GM19324 (cell line): ENCODE results near the gene OCLN.
"Not testable (repeated sequence)": the region's sequence is repeated elsewhere in the genome, so short reads cannot be mapped to it uniquely, and the experiment has no call there.

ENCODE experiments used
- ATAC-seq: cut with Tn5 transposase; IDR thresholded peaks from one replicate; pipeline ENCODE4 v1.9.1; 2021; ENCODE audit warnings: mild to moderate bottlenecking, moderate library complexity; ENCODE audit not compliant: unreplicated experiment, low FRiP score

The OCLN gene, protein sequence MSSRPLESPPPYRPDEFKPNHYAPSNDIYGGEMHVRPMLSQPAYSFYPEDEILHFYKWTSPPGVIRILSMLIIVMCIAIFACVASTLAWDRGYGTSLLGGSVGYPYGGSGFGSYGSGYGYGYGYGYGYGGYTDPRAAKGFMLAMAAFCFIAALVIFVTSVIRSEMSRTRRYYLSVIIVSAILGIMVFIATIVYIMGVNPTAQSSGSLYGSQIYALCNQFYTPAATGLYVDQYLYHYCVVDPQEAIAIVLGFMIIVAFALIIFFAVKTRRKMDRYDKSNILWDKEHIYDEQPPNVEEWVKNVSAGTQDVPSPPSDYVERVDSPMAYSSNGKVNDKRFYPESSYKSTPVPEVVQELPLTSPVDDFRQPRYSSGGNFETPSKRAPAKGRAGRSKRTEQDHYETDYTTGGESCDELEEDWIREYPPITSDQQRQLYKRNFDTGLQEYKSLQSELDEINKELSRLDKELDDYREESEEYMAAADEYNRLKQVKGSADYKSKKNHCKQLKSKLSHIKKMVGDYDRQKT

DNA sequence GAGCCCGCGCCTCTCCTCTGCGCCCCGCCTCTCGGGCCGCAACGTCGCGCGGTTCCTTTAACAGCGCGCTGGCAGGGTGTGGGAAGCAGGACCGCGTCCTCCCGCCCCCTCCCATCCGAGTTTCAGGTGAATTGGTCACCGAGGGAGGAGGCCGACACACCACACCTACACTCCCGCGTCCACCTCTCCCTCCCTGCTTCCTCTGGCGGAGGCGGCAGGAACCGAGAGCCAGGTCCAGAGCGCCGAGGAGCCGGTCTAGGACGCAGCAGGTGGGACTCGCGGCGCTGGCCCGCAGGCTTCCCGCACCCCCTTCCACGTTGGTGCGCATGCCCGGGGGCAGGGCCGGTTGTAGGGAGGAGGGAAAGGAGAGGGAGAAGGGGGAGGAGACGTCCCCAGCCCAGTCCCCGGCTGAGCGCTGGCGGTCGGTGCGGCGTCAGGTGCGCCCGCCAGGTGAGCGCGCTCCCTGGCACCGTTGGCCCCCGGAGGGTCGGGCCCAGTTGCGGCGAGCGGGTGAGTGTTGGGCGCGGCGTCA is at the start of gene OCLN:
TSS of gene OCLN (plus strand) at position 400 of the 532 bp plus-strand sequence. CDS start 11,455 bp downstream, outside the sequence.
- ATAC-seq: no peak

DNA sequence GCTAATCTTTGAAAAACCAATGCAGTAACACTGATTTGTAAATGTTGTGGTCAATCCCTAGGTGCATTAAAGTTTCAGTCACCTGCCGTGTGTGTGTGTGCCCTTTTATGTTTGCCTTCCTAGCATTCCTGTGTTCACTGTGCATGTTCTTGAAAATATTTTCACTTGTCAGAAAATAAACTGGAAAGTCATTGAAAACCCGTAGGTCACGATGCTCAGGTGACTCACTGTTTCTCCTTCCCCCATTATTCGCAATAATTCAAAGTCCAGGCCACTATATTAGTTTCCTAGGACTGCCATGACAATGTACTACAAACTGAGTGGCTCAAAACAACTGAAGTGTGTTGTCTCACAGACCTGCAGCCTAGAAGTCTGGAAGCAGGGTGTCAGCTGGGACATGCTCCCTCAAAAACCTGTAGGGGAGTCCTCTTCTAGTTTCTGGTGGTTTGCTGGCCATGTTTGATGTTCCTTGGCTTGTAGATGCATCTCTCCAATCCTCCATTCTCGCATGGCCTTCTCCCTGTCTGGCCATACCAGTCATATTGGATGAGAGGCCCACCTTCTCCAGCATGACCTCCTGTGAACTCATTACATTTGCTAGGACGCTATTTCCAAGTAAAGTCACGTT is 48.3 kb upstream of the OCLN start:
- ATAC-seq: no peak

DNA sequence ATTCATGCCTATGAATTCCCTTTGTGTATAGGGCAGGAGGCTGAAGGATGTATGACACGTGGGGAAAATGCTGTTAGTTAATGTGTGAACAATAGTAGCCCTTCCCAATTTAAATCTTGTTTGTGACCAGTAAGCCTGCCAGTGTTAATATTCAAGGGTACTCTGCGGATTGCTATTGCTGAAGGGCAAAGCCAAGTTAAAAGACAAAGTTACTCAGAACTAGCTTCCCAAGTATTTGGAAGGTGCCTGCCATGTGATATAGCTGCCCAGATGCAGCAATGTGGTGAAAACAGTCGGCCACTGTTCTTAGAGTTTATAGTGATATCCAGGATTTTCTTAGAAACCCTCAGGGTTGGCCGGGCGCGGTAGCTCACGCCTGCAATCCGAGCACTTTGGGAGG is 43.1 kb upstream of the OCLN start:
- no peak for ATAC-seq

DNA sequence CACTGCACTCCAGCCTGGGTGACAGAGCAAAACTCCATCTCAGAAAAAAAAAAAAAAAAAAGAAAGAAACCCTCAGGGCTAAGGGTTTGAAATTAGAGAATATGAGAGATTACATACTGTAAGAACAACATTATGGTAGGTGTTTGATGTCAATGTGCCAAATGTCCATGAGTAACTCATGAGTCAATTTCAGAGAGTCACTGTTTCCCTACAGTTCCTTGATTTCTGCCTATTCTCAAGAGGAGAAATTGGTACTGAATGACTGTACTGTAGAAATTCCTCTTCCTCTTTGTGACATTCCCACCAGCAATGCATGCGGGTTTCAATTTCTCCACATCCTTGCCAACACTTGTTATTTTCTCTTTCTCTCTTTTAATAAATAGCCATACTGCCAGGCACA is 42.5 kb upstream of the OCLN start:
- no peak for ATAC-seq

DNA sequence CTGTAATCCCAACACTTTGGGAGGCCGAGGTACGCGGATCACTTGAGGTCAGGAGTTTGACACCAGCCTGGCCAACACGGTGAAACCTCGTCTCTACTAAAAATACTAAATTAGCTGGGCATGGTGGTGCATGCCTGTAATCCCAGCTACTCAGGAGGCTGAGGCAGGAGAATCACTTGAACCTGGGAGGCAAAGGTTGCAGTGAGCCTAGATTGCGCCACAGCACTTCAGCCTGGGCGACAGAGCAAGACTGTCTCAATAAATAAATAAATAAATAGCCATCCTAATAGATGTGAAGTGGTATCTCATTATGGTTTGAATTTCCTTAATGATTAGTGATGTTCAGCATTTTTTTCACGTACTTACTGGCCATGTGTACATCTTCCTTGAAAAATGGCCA is 42.1 kb upstream of the OCLN start:
- ATAC-seq: not testable (repeated sequence)

DNA sequence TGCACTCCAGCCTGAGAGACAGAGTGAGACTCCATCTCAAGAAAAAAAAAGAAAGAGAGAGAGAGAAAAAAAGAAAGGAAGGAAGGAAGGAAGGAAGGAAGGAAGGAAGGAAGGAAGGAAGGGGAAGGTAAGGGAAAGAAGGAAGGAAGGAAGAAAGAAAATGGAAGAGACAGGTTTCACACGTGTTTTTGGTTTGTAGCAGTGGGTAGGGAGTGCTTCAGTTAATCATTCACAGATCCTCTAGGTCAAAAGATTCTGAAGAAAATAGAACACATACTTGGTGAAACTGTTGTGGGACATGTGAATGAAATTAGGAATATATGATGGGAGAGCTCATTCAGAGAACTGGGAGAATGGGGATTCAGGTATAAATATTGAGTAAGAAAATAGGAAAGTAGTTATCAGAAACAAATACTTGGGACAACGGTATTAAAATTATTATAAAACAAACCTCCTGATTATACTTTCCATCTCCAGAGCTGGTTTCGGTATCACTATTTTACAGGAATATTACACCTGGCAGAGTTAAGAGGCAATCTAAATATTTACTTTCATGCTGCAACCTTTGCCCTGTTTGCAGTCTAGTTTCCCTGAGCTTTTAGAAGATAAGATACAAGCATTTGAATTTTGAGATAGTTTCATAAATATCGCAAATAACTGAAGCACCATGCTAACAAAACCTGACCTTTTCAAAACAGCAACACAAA is 40.5 kb upstream of the OCLN start:
- ATAC-seq: no peak

DNA sequence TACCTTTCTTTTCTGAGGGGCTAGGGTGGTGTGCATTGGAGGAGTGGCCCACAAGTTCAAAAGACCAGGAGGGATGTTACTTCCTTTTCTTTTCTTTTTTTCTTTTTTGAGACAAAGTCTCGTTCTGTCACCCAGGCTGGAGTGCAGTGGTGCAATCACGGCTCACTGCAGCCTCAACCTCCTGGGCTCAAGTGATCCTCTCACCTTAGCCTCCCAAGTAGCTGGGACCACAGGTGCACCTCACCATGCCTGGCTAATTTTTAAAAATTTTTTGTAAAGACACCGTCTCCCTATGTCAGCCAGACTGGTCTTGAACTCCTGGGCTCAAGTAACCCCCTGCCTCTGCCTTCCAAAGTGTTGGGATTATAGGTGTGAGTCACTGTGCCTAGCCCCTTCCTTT is 39.1 kb upstream of the OCLN start:
- not testable (repeated sequence) for ATAC-seq

DNA sequence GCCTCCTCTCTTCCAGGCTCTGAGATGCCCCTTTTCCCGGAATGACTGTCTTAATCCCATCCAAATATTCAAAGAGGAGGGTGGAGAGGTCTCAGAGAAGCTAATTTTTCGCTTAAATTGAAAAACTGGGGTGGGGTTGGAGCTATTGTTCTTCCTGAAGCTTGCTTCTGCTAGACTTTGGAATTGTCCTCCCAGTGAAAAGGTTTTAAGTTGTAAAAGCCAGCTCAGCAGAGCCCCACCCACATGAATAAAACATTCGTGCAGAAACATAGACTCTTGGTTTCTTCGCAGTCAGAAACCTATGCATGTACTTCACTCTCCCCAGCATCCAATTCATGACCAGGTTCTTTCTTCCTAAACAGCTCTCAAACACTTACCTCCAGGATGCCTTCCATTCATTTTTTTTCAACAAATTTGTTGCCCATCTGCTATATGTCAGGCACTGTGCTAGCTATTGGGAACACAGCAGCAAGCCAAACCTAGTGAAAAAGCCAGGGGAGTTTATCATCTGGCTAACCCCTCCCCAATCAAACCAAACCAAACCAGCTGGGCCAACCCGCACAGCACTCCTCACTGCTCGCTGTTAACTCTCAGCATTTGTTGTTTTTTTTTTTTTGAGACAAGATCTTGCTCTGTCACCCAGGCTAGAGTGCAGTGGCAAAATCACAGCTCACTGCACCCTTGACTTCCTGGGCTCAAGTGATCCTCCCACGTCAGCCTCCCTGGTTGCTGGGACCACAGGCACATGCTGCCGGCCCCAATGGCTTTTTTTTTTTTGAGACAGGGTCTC is 37.9 kb upstream of the OCLN start:
- ATAC-seq: no peak

DNA sequence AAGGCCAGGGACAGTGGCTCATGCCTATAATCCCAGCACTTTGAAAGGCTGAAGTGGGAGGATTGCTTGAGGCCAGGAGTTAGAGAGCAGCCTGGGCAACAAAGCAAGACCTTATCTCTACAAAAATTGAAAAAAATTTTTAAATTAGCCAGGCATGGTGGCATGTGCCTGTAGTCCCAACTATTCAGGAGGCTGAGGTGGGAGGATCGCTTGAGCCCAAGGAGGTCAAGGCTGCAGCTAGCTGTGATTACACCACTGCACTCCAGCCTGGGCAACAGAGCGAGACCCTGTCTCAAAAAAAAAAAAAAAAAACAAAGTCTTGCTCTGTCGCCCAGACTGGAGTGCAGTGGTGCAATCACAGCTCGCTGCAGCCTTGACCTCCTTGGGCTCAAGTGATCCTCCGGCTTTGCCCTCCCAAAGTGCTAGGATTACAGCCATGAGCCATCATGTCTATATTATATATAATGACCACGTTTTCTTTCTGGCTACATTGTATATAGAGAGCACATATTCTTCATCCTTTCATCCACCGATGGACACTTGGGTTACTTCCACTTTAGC is 37.1 kb upstream of the OCLN start:
- not testable (repeated sequence) for ATAC-seq

DNA sequence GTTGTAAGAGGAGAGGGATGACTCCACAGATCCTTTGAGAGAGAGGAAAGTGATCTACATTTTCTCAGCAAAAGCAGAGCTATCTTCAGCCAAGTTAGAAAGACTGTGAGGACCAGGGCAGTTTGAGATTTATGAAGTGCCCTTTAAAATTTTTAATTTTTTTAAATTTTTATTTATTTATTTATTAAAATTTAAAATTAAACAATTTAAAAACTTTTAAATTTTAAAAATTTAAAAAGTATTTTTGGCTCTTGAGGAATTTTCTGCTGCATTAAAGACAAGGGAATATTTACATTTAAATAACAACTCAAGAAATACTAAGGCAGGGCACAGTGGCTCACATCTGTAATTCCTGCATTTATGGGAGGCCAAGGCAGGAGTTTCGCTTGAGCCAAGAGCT is 30.4 kb upstream of the OCLN start:
- ATAC-seq: no peak

DNA sequence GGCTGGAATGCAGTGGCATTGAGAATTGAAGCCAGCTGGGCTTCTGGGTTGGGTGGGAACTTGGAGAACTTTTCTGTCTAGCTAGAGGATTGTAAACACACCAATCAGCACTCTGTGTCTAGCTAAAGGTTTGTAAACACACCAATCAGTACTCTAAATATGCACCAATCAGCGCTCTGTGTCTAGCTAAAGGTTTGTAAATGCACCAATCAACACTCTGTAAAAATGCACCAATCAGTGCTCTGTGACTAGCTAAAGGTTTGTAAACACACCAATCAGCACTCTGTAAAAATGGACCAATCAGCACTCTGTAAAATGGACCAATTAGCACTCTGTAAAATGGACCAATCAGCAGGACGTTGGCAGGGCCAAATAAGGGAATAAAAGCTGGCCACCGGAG is 26.2 kb upstream of the OCLN start:
- not testable (repeated sequence) for ATAC-seq

DNA sequence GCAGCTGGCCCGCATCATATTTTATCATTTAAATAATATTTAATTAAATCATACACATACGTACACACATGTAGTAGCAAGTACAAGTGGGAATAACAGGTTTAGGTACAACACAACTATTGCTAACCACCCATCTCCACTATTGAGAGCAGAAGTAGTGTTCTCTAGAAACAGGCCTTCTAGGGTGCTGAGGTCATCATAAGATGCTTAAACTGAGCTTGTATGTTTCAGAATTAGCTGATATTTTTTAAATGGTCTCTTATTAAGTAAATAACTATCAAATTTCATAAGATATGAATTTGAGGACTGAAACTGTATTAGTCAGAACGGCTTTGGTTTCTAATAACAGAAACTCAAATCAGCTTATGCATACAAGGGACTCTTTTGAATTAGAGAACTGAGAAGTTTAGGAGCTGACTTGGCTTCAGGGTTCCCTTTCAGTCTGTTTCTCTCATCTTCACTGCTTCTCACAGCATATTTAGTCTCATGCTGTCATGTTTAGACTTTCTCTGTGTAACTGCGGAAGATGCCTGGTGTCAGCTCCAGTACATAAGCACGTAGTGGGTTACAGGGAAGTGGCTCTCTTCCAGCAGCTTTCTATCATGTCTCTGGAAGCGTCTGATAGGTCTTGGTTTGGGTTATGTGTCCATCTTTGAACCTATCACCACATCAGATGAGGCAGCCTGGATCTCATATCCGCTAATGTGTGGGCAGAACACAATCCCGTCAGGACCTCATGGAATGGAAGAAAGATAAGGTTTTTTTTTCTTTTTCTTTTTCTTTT is 25.0 kb upstream of the OCLN start:
- peak; percentile 93 for ATAC-seq

DNA sequence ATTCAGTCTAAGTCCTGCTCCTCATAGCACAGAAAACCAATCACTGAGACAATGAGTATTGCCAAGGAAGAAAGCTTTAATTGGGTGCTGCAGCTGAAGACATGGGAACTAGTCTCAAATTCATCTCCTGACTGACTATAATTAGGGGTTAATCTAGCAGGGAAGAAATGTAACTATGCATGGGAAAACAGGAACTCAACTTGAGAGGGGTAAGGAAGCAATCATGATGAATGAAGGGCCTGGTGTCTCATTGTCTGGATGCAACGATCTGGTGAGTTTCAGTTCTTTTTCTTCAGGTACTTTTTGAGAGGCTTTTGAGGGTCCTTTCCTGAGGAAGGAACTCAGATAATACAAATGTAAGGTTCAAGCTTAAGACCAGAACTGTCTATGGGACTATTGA is 24.0 kb upstream of the OCLN start:
- no peak for ATAC-seq

DNA sequence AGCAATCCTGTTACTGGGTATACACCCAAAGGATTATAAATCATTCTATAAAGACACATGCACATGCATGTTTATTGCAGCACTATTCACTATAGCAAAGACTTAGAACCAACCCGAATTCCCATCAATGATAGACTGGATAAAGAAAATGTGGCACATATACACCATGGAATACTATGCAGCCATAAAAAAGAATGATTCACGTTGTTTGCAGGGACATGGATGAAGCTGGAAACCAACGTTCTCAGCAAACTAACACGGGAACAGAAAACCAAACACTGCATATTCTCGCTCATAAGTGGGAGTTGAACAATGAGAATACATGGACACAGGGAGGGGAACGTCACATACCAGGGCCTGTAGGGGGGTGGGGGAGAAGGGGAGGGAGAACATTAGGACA is 21.1 kb upstream of the OCLN start:
- ATAC-seq: not testable (repeated sequence)

DNA sequence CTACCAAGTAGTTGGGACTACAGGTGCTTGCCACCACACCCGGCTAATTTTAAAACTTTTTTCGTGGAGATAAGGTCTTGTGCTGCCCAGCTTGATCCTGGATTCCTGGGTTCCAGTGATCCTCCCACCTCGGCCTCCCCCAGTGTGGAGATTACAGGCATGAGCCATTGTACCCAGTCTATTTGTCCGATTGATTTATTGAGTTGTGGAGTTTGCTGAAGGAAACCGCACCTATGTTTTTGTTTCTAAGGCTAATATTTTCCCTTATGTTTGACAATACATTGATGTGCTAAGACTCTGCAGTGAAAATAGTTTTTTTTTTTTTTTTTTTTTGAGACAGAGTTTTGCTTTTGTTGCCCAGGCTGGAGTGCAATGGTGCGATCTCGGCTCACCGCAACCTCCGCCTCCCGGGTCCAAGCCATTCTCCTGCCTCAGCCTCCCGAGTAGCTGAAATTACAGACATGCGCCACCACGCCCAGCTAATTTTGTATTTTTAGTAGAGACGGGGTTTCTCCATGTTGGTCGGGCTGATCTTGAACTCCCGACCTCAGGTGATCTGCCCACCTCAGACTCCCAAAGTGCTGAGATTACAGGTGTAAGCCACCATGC is 20.0 kb upstream of the OCLN start:
- not testable (repeated sequence) for ATAC-seq

DNA sequence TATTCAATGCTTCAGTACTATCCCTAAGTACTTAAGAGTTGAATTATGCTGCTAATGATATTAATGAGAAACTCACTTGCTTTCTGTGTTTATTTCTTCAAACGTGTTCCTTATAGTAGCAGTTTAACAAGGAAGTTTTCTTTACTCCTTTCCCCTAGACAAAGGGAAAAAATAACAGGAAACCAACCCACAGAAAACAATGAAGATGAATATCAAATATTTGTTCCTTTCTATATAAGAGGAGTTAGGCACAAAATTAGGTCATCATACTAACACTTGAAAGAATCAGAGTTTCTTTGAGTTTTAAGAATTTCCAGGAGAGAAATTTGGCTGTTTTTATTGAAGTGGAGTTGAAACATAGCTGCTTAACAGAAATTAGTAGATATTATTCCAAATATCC is 15.4 kb upstream of the OCLN start:
- no peak for ATAC-seq

DNA sequence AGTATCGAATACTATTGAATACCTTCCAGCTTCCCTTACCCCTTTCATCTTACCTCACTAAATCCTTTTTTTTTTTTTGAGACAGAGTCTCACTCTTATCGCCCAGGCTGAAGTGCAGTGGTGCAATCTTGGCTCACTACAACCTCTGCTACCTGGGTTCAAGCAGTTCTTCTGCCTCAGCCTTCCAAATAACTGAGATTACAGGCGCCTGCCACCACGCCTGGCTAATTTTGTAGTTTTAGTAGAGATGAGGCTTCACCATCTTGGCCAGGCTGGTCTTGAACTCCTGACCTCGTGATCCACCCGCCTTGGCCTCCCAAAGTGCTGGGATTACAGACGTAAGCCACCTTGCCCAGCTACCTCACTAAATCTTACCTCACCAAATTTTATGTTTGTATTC is 14.3 kb upstream of the OCLN start:
- ATAC-seq: not testable (repeated sequence)

DNA sequence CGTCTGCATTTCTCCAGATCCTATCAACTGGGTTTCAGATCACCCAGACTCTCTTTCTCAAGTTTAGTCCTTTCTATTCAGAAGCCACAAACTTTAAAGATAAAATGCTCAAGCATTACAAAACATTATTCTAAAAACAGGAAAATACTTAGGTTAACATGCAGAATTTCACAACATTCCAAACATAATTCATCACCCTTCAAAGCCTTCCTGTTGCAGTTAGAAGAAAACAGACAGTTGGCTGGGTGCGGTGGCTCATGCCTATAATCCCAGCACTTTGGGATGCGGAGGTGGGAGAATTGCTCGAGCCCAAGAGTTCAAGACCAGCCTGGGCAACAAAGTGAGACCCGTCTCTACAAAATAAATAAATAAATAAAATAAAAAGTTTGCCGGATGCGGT is 7.7 kb upstream of the OCLN start:
- ATAC-seq: no peak

DNA sequence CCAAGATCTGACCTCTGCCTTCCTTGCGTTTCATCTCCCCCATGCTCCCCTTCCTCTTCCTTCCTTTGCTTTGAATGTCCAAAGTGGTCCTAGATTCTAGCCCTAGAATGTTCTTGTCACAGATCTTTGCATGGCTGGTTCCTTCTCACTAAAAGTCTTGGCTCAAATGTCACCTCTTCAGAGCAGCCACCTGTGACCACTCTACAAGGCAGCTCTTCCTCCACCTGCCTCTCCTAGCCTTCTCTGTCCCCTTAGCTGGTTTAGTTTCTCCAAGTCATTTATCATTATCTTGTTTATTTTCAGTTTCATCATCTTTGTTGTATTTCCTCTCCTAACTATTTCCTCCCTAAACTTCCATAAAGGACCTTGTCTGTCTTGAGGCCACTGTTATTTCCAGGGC is 7.1 kb upstream of the OCLN start:
- no peak for ATAC-seq
